Sigmoid colon (tissue), 4 donors: ENCODE results near the gene OPRD1.

Source experiments
- CTCF ChIP-seq, 4 experiments: fragments of 450-650 bp in 3 of 4; fragments of 200-600 bp in 1 of 4; IDR thresholded peaks; one replicate each; pipeline ENCODE4 v1.5.1; 2016 to 2019; ENCODE audit warnings: antibody characterized with exemption in 4 of 4, mild to moderate bottlenecking in 3 of 4, moderate library complexity in 2 of 4
- EP300 ChIP-seq, 4 donors: sonication (generic); formaldehyde crosslinking; IDR thresholded peaks; one replicate each; pipeline ENCODE4 v1.6.1; 2017; ENCODE audit warnings: antibody characterized with exemption in 4 of 4
- POLR2A ChIP-seq, 2 donors: fragments of 450-650 bp; IDR thresholded peaks; one replicate each; pipeline ENCODE4 v1.6.1; 2016; ENCODE audit warnings: antibody characterized with exemption in 2 of 2, mild to moderate bottlenecking in 2 of 2, moderate library complexity in 2 of 2
- POLR2AphosphoS5 ChIP-seq, 4 donors: sonication (generic); formaldehyde crosslinking; IDR thresholded peaks; one replicate each; pipeline ENCODE4 v1.6.1; 2017; ENCODE audit warnings: antibody characterized with exemption in 4 of 4

- TF ChIP-seq CTCF (IDR thresholded peaks at IDR 0.05) = no peak
- no peak for TF ChIP-seq POLR2A (IDR thresholded peaks at IDR 0.05)
- no peak for TF ChIP-seq POLR2AphosphoS5 (IDR thresholded peaks at IDR 0.05)
- TF ChIP-seq EP300 (IDR thresholded peaks at IDR 0.05) = no peak
Measured at GRCh38 chr1:28836421-28836956, 24.5 kb downstream of the OPRD1 start.
